Measurements from ENCODE around the gene LMBR1. TPM values are rescaled to one million over a fixed set of nuclear protein-coding genes. Genes with fewer than 3 reads are reported as not detected.
A peak's percentile ranks its signal among the peaks of the same experiment; 100 is the strongest.

Gene LMBR1
- total and polyA plus RNA-seq, 2 of the 13 experiments (the other 11 are each of a cell fraction or from before 2014, with no cell fraction given), result 20.9 to 39.6 TPM

GRCh38 chr7:156722043-156722826 is 170.7 kb downstream of the LMBR1 start (continued):
- TF ChIP-seq ZBED4 (CRISPR knock-in tag; IDR thresholded peaks at IDR 0.05; ENCODE audit: borderline replicate concordance), result no peak

GRCh38 chr7:156703773-156704482 is 189.1 kb downstream of the LMBR1 start:
- no peak overlapping the region for H3K9ac ChIP-seq (ENCODE audit: insufficient read depth, low read depth, low read length)
- H3K4me1 ChIP-seq (ENCODE audit: insufficient read depth, low read length), result peaks cover 8% of the 10 kb centered on the region
- no peak for DNase-seq (ENCODE audit: low spot score)
- no peak for FAIRE-seq
- H3K36me3 ChIP-seq (replicated peaks in 1 of 2; ENCODE audit: control insufficient read depth in 1 of 2, insufficient read depth in 2 of 2, low read length in 2 of 2), result no peaks in the 10 kb centered on the region
- CTCF ChIA-PET (ENCODE audit: low intra/inter-chr PET ratio, low total read pairs), result no interaction called here
- no peak for ATAC-seq
- BruUV-seq (replicated peaks), result no TSS peak
- H2AFZ ChIP-seq (ENCODE audit: low read length), result no peak overlapping the region
- POLR2A ChIA-PET, result no interaction called here
- no peaks in the 10 kb centered on the region for H3K79me2 ChIP-seq (ENCODE audit: insufficient read depth, low read length)
- WGBS (ENCODE audit: low lambda C conversion rate), result 94% methylated on average over 4 of the region's 5 CpGs
- no peak overlapping the region for H3K27ac ChIP-seq (ENCODE audit: extremely low read length, insufficient read depth, low read length)
- no peaks in the 10 kb centered on the region for H4K20me1 ChIP-seq (ENCODE audit: insufficient read depth, low read length)
- no peak overlapping the region for H3K4me3 ChIP-seq (replicated peaks in 1 of 3; ENCODE audit: insufficient read depth in 1 of 3, low read depth in 2 of 3, low read length in 3 of 3)
- in situ Hi-C loops (cut with HindIII; ENCODE audit: extremely low pct_ligation_motif_present, low pct_unique_long_range_greater_than_20kb), result no loop called here
- H3K27me3 ChIP-seq (ENCODE audit: control insufficient read depth in 1 of 2, insufficient read depth in 2 of 2, low read length in 2 of 2), result no peaks in the 10 kb centered on the region
- no peak overlapping the region for H3K4me2 ChIP-seq (ENCODE audit: low read depth, low read length)
- H3K9me3 ChIP-seq (ENCODE audit: low read length), result no peaks in the 10 kb centered on the region
- intact Hi-C loops (cut with micrococcal nuclease; ENCODE audit: unreplicated experiment), result no loop called here
- TF ChIP-seq PTBP1 (IDR thresholded peaks at IDR 0.05; ENCODE audit: low read depth, low read length, poor library complexity, severe bottlenecking) (no peak), ATF5 (CRISPR knock-in tag; IDR thresholded peaks at IDR 0.05; ENCODE audit: low read depth) (no peak), CEBPB (IDR thresholded peaks at IDR 0.05; ENCODE audit: borderline replicate concordance, low read depth, low read length) (peak; percentile 62; the same call in 1 of the 2 replicates), PATZ1 (CRISPR knock-in tag; IDR thresholded peaks at IDR 0.05) (no peak), HIC2 (CRISPR knock-in tag; IDR thresholded peaks at IDR 0.05; ENCODE audit: low read depth) (peak; percentile 75; the same call in 1 of the 2 replicates), MTA3 (CRISPR knock-in tag; IDR thresholded peaks at IDR 0.05) (no peak), ERF (CRISPR knock-in tag; IDR thresholded peaks at IDR 0.05) (no peak), NR2F6 (IDR thresholded peaks at IDR 0.05) (0 out of 2 replicates have a peak, but pooled peaks have one; percentile 14), NR2F6 (CRISPR knock-in tag; IDR thresholded peaks at IDR 0.05) (0 out of 2 replicates have a peak, but pooled peaks have one; percentile 10), ZNF234 (CRISPR knock-in tag; conservative IDR thresholded peaks at IDR 0.05) (no peak)

All from HepG2 (cell line).